Keratinocyte (primary cell): ENCODE results near the gene ADM.
A peak's percentile ranks its signal among the peaks of the same experiment; 100 is the strongest.

Experiments used
- CTCF ChIP-seq, 3 experiments: IDR thresholded peaks in 1 of 3; conservative IDR thresholded peaks in 1 of 3; optimal IDR thresholded peaks in 1 of 3; 2 replicates in 2 of 3; 3 replicates in 1 of 3; pipeline versions ENCODE3 to v1.5.1; 2011; ENCODE audit warnings: low read length in 3 of 3, mild to moderate bottlenecking in 3 of 3, moderate library complexity in 2 of 3, control low read depth in 1 of 3, inconsistent platforms in 1 of 3; ENCODE audit not compliant: insufficient read depth in 2 of 3; ENCODE audit errors: extremely low read depth in 1 of 3
- EZH2 ChIP-seq: IDR thresholded peaks from one replicate; pipeline ENCODE4 v1.6.1; 2012; ENCODE audit warnings: inconsistent platforms, mild to moderate bottlenecking, low read length, moderate library complexity

DNA sequence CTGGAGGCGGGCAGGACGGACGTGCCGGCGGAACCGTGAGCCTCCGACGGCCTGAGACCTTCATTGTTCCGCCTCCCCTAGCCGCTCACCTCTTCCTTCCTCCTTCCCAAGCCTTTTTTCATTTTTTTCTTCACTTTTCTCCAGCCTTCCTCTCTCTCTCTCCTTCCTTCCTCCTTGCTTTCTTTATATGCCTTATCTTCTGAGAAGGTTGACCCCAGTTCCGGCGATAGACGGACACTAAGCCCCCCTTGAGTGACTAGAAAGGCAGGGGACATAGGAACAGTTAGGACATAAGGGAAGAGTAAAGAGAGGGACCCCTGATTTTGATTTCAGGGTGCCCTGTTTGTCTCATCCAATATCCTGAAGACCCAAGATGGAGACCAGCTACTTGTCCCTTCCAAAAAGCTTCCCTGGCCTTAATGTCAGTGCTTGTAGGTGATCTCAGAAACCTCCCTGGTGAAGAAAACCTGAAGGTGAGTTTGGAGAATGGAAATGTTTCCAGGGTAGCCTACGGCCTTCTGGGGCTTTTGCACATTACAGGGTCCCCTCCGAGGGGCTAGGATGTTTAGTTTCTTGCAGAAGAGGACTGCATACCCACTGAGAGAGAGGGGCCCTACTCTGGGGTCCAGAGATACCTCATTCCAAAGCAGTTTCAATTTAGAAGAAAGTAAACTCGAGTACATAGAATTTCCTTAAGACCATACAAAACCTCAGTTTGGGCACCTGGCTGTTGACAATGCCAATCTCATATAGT, 3.5 kb downstream of the ADM start:
- TF ChIP-seq CTCF (optimal IDR thresholded peaks at IDR 0.05 in 1 of 3, IDR thresholded peaks at IDR 0.05 in 1 of 3, conservative IDR thresholded peaks at IDR 0.05 in 1 of 3; ENCODE audit: extremely low read depth in 1 of 3, insufficient read depth in 2 of 3, low read length in 3 of 3): peak in 1 of 3 experiments; percentile 27
- no peak for TF ChIP-seq EZH2
